Measurements from ENCODE around the gene PEX14.
A peak's percentile ranks its signal among the peaks of the same experiment; 100 is the strongest.

The PEX14 gene

DNA sequence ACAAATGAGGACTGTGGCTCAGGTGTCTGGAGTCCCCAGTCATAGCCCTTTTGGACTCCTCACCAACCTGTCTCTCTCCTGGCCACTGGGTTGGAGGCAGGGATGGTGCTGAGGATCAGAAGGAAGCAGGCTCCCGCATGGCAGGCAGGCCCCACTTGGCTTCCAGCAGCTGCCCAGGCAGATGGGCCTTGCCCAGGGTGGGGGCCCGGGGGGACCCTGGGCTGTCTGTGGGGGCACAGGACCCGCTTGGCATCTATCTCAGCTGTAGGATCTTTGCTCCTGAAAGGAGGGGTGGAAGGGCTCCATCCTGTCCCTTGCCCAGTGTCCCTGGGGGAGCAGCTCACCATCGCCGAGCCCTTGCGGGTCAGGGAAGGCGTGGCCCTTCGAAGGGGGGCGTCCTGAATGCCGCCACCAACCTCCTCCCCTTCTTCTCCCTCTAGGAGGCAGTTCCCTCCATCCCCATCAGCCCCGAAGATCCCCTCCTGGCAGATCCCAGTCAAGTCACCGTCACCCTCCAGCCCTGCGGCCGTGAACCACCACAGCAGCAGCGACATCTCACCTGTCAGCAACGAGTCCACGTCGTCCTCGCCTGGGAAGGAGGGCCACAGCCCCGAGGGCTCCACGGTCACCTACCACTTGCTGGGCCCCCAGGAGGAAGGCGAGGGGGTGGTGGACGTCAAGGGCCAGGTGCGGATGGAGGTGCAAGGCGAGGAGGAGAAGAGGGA is 154.5 kb downstream of the PEX14 start:
- no peak for DNase-seq
- no peak for TF ChIP-seq GATA1 (IDR thresholded peaks at IDR 0.05; ENCODE audit: low read depth, low read length)
- no peak for TF ChIP-seq POLR2A (IDR thresholded peaks at IDR 0.05; ENCODE audit: low read length)

DNA sequence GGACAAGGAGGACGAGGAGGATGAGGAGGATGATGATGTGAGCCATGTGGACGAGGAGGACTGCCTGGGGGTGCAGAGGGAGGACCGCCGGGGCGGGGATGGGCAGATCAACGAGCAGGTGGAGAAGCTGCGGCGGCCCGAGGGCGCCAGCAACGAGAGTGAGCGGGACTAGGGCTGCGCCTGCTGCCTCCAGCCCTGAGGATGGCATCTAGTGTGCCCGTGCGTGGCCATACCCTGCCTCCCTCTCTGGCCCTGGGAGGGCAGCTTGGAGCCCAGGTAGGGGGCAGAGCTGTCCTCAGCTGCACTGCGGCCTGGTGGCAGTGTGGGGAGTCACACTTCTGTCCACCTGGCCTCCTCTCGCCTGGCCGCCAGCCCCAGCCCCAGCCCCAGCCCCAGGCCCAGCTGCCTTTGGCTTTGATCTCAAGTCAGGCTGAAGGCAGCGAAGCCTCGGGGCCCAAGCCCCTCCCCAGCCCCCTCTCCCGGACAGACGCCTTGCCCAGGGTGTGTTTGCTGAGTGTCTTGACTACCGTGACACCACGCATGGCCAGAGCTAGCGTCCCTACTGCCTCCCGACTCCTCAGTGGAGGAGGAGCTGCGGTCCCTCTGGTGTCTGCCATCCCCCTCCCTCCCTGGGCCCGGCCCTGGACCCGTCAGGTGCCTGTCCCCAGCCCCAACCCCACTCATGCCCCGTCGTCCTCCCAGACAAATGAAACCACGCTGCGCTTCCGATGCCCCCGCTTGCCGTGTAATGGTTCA is 155.2 kb downstream of the PEX14 start:
- TF ChIP-seq GATA1 (IDR thresholded peaks at IDR 0.05; ENCODE audit: low read depth, low read length) (no peak), POLR2A (IDR thresholded peaks at IDR 0.05; ENCODE audit: low read length) (no peak)
- DNase-seq, result no peak

DNA sequence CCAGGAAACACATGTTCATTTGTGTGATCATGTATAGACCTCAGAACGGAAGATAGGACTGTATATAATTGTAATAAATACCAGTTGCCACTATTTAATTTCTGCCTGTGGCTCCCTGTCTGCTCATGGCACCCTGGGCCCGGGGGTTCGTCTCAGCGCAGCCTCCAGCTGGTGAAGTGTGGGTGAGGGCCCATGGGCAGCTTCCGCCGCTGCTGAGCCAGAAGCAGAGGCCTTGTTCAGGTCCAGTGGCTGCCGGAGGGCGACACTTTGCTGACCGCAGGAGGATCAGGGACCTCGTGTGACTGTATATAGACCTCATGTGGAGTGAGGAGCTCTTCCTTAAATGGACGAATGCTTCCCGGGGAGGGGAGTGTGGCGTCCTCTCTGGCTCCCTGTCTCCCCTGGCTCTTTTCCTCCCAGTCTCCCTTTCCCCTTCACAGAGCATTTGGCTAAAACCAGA is 155.9 kb downstream of the PEX14 start:
- no peak for DNase-seq
- TF ChIP-seq GATA1 (IDR thresholded peaks at IDR 0.05; ENCODE audit: low read depth, low read length) (no peak), POLR2A (IDR thresholded peaks at IDR 0.05; ENCODE audit: low read length) (no peak)

DNA sequence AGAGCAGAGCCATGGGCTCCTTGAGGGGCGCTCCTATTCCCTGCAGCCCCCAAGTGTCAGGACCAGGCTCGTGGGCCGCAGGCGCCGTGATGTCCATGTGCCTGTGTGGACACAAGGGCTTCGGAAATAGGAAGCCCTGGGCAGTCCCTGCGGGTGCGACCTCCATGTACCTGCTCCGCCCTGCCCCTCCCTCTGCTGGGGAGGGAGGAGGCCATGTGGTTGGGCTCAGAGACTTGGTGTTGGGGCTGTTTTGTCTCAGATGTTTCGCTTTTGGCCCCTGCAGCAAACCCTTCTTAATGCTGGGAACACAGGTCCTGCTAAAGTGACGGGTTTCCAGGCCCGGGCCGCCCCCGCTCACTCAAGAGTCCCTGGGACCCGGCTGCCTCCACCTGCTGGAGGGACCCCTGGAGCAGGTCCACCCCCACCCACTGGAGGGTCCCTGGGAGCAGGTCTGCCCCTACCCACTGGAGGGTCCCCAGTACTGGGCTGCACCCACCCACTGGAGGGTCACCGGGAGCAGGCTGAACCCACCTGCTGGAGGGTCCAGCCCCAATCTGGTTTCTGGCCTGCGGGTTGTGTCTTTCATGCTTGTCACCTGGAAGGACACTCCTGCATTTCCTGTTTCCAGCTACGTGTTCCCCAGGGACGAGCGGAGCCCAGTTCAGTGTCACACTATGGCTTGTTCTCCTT is 156.5 kb downstream of the PEX14 start:
- DNase-seq, result peak in 1 of 2 experiments; percentile 18
- TF ChIP-seq POLR2A (IDR thresholded peaks at IDR 0.05; ENCODE audit: low read length), result no peak
- no peak for TF ChIP-seq GATA1 (IDR thresholded peaks at IDR 0.05; ENCODE audit: low read depth, low read length)

DNA sequence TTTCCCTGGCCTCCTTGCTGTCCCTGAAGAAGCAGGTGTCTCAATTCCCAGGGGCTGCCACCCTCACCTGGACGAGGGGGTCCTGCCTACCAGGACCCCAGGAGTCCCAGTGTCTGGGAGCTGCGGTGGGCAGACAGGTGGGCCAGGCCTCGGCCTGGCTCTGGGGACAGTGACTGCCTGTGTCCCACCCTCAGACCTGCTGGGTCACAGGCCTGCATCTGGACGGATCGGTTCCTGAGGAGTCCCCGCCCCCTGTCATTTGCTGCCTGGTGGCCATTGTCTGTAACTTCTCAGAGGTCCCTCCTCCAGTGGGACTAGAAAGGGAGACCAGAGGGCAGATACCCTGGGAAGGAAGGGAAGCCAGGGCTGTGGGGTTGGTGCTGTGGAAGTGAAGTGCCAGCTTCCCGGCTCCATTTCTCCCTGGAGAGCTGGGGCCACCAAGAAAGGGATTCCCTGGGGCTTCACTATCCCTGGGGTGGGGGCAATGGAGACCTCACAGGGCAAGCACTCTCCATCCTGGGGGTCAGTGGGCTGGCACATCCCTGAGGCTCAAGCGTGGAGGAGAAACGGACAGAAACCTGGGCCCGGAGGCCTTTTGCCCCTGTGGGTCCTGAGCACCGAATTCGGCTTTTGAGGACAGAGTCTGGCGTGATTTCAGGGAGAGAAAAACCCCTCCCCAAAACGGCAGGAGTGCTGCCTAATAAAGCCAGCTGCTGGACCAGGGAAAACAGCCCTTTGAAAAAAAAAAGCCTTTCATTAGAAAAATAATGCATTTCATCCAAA is 157.3 kb downstream of the PEX14 start:
- DNase-seq, result no peak
- TF ChIP-seq POLR2A (IDR thresholded peaks at IDR 0.05; ENCODE audit: low read length), result no peak
- no peak for TF ChIP-seq GATA1 (IDR thresholded peaks at IDR 0.05; ENCODE audit: low read depth, low read length)

DNA sequence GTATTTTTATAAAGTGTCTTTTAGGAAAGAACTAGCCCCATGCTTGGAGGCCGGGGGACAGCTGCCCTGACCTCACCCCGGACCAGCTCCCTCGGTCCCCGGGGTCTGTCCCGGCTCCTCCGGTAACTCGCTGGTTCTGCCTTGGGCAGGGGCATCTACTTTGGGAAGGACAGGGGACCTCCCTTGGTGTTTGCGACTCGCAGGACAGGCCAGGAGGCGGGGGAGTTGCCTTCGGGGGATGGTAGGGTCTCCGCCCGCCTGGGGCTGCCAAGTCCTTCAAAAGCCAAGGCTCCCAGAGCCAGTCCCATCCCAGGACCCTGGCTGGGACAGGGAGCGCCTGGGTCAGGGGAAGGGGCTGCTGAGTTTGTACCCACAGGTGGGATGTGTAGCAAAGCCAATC is 157.9 kb downstream of the PEX14 start:
- no peak for DNase-seq
- no peak for TF ChIP-seq POLR2A (IDR thresholded peaks at IDR 0.05; ENCODE audit: low read length)
- TF ChIP-seq GATA1 (IDR thresholded peaks at IDR 0.05; ENCODE audit: low read depth, low read length), result no peak

DNA sequence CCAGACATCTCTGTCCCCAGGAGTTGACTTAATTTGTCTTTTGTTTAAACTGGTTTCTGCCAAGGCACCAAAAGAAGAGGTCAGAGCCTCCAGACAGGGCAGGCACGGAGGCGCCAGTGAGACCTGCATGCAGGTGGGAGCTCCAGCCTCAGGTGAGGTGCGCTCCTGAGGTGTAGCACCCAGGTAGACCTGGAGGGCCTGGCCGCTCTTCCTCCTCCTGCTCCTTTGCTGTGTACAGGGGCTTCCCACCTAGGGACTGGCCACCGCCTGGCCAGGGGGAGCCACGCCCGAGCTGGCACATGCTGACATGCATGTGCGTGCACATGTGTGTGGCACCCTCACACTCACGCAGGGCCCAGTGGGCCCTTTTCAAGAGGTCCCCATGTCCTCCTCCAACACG is 158.7 kb downstream of the PEX14 start:
- TF ChIP-seq GATA1 (IDR thresholded peaks at IDR 0.05; ENCODE audit: low read depth, low read length) (no peak), POLR2A (IDR thresholded peaks at IDR 0.05; ENCODE audit: low read length) (no peak)
- DNase-seq, result no peak

DNA sequence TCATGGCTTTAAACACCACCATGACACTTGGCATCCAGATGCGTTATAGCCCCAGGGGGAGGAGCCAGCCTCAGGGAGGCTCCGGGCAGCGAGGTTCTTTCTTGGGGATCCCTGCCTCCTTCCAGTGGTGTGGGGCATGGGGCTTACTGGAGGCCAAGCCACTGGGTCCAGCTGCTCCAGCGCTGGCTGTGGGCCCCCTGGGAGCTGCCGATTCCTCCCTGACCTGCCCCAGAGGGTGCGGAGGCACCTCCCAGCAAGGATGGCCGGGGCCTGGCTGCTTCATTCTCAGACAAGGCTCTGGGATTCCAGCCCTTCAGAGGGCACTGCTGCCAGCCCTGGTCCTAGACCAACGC is 159.3 kb downstream of the PEX14 start:
- DNase-seq, result no peak
- TF ChIP-seq GATA1 (IDR thresholded peaks at IDR 0.05; ENCODE audit: low read depth, low read length), result no peak
- no peak for TF ChIP-seq POLR2A (IDR thresholded peaks at IDR 0.05; ENCODE audit: low read length)

DNA sequence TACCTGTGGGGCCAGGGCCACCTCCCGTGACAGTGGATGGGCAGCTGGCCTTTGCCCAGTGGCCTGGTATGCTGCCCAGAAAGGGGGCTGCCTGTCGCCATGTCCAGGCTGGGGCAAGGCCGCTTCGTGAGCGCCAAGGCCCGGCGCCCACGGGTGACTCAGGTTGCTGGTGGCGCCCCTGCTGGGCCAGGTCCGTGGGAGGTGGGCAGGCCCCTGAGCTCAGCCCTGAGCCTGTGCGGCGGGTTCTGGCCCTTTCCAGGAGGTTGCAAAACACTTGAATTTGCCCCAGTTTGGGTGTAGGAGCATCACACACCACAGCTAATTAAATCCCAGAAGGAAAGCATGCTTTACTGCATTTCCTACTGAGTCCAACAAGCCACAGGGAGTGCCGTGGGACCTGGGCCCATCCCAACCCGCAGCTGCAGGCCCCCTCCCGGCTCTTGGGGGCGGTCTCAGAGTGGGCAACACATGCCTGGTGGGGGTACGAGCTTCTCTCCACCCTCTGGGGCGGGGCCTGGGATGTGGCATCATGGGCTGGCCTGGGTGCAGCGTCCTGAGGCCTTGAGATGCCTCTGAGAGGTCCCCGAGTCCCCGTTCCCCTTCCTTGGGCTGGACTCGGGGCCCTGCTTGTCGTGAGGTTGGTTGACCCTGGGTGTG is 159.8 kb downstream of the PEX14 start:
- TF ChIP-seq POLR2A (IDR thresholded peaks at IDR 0.05; ENCODE audit: low read length) (no peak), GATA1 (IDR thresholded peaks at IDR 0.05; ENCODE audit: low read depth, low read length) (no peak)
- no peak for DNase-seq

DNA sequence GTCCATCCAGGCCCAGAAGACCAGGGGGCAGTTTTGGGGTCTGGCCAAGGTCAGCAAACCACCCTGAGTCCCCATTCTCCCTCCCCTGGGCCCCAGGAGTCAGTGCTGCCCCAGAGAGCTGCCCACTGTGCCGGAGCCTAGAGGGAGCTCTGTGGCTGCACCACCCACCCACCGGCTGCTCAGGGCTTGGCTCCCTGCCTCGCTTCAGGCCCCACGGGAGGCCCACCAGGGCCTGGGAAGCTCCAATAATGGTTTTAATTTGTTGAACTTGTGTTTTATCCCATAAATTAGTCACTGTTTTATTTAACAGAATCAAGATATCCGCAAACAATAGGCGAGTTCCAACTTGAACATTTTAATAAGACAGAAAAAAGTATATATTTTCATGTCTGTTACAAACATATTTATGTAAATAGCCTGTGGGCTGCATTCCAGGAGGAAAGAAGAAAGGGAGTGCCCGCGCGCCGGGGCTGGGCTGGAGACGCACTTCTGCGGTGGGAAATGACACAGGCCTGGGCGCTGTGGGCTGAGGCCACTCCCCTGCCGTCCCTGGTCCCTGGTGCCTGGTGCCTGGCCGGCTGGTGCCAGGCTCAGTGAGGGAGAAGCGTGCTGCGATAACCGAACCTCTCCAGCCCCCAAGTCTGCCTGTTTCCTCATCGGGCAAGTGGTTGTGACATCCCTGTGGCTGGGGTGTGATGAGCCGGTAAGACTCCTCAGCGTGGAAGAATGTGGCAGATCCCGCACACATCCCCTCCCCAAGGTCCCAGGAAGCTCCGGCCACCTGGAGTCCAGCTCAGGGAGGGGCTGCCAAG is 160.5 kb downstream of the PEX14 start:
- no peak for TF ChIP-seq GATA1 (IDR thresholded peaks at IDR 0.05; ENCODE audit: low read depth, low read length)
- no peak for TF ChIP-seq POLR2A (IDR thresholded peaks at IDR 0.05; ENCODE audit: low read length)
- DNase-seq, result no peak

DNA sequence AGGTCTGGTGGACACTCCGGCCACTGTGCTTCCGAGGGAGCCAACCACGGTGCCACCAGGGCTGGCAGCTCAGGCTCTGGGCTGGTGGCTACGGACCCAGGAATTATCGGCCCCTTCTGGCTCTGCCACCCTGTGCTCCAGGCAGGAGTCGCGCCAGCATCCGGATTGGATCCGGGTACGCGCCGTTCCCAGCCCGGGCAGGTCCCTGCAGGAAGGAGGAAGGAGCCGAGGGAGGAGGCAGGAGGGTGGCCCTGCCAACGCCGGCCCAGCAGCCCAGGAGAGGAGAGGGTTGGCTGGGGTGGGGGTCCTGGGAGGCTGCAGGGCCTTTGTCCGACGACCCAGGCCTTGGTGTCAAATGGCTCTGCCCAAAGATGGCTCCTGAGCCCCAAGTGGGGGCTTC is 161.2 kb downstream of the PEX14 start:
- DNase-seq, result no peak
- TF ChIP-seq GATA1 (IDR thresholded peaks at IDR 0.05; ENCODE audit: low read depth, low read length), result no peak
- no peak for TF ChIP-seq POLR2A (IDR thresholded peaks at IDR 0.05; ENCODE audit: low read length)

DNA sequence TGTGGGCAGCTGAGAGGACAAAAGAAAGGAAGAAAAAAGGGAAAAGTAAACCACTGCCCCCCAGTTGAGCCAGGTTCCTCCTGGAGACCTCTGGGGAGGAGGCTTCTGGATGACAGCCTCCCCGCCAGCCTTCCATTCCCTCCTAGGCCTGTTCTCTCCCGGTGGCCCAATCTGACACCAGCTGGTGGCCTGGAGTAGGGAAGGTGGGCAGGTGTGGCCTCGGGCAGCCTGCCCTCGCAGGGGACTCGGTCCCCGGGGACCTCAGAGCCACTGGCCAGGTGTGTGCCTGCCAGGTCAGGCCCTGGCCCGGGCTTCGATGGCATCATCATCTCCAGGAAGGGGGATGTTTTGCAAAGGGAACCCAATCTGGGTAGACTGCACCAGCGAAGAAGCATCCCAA is 162.7 kb downstream of the PEX14 start:
- DNase-seq, result no peak
- TF ChIP-seq POLR2A (IDR thresholded peaks at IDR 0.05; ENCODE audit: low read length) (no peak), GATA1 (IDR thresholded peaks at IDR 0.05; ENCODE audit: low read depth, low read length) (no peak)

Measured in erythroblast (primary cell).